Putamen (tissue), 1 donor: ENCODE data around the gene PHACTR3.
A peak's percentile ranks its signal among the peaks of the same experiment; 100 is the strongest.

ENCODE experiments used
- DNase-seq: peaks from one replicate; pipeline ENCODE4 v3.0.0-alpha.2; 2016; ENCODE audit warnings: low spot score

PHACTR3 gene

GRCh38 chr20:59777331-59777725, 173.0 kb downstream of the PHACTR3 start:
- no peak for DNase-seq

DNA sequence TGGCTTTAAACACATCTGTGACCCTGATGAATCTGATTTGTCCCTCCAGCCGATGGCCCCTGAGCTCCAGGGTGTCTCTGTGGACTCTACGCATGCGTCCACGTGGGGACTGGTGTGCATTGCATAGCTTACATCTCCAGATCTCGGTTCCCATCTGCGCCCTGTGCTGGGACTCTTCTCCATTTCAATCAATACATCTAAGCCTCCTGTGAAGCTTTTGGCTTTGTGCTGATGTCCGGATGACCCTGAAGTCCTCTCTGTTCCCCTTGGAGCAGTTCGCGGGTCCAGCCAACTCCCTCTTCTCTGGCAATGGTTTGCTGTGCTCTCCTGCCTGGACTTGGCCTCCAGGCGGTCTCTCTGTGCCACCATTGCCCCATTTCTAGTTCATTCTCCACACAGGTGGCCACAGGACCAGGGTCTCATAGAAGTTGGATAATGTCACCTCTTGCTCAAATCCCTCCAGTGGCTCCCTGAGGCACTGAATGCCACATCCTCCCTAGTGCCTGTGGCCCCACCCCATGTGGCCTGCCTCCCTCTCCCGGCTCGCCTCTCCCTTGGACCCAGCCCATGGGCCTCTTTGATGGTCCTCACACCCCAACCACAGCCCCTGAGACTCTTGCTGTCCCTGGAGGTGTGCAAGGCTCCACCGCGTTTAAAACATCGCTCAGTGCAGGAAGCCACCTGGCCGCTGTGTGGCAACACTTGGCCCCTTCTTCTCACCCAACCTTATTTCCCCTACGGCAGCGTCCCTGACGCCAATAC, 173.7 kb downstream of the PHACTR3 start:
- no peak for DNase-seq

DNA sequence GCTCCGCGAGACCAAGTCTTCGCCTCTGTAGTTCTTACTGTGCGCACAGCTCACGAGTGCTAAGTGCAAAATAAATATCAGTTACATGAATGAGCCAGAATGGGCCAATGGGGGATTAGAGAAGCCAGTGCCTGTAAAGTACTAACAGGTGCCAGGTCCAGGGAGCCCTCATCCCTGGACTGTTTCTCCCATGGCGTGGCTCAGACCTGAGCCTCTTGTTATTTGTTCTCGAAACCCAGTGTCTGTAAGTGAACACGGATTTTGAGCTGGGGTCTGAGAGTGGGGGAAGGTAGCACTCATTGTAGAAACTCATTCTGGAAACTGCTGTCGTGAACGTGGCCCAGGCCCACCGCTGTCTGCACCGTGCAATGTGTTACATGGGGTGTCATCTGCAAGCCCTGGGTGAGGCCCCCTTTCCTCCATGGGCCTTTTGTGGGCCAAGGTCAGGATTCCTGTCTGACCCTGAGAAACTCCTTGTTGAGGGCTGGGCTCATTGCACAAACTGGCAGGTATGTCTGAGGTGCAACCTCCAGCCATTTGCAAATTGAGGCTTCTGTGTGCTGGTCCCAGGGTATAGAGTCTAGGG, 174.4 kb downstream of the PHACTR3 start:
- no peak for DNase-seq

DNA sequence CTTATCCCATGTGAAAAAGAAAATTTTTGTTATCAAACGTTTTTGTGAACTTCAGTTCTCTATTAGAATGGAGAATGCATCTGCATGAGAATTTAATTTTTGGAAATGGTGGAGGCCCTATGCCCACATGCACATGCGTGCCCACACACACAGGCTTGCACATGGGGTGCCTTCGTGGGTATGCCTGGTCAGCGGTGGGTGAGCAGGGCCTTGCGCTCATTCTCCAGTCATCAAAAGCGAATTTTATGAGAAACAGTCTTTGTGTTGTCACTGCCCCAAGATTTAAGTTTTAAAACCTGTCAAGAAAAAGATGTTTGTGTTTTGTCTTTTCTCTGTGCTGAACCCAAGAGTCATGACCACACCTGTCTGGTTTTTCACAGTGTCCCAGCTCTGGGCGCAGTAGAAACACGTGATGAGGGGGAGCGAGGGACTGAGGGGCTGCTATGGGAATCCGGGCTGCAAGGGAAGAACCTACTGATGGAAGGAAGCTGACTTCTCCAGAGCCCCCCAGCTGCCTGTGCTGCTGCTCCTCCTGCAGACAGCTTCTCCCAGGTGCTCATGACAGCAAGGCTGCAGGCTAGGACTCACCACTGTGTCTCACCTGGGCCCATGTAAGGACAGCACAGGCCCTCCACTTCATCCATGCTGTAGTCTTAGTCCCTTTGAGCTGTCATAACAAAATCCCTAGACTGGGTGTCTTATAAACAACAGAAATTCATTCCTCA, 175.5 kb downstream of the PHACTR3 start:
- DNase-seq: no peak

GRCh38 chr20:59780494-59781185, 176.3 kb downstream of the PHACTR3 start:
- DNase-seq: no peak

GRCh38 chr20:59781226-59781625, 176.9 kb downstream of the PHACTR3 start:
- no peak for DNase-seq

DNA sequence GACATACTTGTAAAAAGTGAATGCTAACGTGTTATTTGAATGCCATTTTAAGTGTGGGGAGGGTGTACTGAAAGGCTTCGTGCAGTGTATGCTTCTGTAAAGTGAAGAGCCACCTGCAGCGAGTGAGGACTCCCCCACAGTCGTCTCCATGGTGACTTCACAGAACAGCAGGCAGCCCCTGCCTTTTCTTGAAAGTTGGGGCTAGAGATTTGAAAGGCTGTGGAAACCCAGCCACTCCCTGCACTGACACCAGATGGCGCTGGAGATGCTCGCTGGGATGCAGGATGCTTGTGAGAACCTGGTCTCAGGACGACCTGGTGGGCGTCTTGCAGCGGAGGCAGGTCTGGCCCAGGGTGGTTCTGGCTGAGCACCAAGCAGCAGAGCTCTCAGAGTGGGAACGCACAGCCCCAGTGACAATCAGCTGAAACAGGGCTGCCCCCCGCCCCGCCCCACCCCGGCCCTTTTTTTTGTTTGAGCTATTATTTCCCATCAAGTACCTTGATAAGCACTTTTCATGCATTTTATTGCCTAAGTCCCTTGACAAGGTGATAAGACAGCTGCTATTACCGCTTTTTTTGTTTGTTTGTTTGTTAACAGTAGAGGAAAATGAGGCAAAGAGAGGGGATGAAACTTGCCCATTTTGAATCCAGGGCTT, 178.8 kb downstream of the PHACTR3 start:
- peak; percentile 73 for DNase-seq

- DNase-seq: no peak
Measured at GRCh38 chr20:59783641-59784010, 179.3 kb downstream of the PHACTR3 start.

DNA sequence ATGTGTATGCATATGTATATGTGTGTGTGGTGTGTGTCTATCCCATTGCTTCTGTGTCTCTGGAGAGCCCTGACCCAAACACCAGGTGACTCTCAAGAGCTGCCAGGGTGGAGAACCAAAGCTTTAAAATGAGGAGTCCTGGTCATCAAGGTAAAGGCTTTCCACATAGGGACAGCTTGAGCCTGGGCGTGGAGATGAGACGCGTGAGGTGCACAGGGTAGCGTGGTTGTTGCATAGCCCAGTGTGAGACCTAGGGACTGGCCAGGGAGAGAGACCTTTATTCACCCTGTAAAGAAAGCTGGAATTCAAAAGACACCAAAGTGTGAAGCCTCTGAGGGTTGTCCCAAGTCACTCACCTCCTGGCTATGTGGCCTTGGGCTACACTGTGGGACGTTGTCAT, 180.0 kb downstream of the PHACTR3 start:
- no peak for DNase-seq

DNA sequence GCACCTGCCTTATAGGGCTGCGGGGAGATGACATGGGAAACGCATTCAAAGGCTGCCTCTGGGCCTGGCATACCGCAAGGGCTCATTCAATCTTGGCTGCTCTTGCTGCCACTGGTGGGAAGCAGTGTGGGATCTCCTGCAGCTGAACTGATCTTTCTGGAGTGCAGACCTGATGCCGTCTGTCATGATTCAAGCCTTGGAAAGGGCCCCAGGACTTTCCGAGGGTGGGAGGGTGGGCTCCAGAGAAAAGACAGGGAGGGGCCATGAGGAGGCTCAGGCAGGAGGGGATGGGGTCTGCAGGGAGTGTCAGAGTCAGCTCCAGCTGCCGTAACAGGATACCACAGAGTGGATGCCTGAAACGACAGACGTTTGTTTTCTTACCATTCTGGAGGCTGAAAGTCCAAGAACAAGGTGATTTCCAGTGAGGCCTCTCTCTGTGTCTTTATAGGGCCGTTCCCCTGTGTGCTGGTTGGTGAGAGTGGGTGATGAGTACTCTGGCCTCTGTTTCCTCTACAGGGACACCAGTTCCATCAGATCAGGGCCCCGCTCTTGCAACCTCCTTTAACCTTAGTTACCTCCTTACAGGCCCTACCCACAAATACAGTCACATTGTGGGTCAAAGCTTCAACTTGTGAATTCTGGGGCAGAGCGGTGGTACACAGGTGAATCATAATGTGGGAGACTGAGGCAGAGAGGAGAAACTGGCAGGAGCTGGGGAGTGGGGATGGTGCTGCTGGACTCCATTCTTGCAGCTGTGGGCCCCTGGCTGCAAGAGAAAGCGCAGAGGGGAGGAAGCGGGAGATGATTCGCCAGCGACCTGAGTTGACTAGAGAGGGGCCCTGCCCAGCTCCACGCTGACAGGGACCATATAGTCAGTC, 180.7 kb downstream of the PHACTR3 start:
- DNase-seq: no peak

GRCh38 chr20:59785669-59785959, 181.3 kb downstream of the PHACTR3 start:
- no peak for DNase-seq

DNA sequence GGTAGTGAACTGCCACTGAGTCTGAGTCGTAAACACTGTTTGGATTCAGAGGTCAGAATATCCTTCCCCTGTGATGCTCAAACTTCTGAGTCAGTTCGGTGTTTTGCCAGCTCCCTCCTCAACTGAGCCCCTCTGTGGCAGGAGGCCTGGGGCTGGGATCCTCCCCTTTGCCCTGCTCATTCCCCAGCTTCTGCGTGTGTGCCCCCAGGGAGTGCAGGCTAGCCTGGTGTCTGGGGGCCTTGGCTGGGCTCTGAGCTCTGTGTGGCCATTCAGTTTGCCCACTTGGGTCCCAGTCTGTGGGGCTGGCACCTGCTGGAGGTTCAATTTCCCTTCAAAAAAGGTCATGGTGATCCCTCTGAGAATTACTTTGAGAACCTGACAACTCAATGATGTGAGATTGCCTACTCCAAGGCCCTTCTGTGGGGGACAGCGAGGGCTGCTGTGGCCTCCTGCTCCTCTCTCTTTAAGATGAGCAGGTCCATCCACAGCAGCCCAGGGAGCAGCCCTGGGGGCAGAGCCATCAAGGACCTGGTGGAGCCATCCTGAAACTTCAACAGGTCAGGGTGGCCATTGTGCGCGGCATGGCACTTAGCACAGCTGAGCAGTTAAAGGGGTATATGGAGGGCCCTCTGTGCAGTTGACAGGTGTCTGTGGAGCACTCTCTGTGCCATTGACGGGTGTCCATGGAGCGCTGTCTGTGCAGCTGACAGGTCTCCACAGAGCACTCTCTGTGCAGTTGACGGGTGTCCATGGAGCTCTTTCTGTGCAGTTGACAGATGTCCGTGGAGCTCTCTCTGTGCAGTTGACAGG, 181.9 kb downstream of the PHACTR3 start:
- DNase-seq: no peak

- DNase-seq: no peak
Measured at GRCh38 chr20:59786801-59787537, 182.6 kb downstream of the PHACTR3 start.

DNA sequence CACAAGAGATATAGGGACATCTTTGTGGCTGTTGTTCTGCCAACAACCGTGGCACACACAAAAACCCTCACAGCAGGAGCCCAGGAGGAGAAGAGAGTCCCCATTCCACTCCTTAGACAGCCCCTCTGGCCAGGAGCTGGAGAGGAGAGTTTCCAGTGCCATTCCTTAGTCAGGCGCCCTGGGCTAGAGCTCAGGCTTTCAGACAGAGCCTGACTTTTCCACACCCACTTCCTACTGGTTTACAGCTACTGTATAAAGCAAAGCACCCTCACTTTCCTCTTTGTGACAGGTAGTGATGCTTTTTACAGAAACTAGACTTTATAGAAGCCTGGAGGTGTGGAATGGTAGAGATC, 183.2 kb downstream of the PHACTR3 start:
- no peak for DNase-seq

GRCh38 chr20:59788196-59788735, 183.9 kb downstream of the PHACTR3 start:
- no peak for DNase-seq

DNA sequence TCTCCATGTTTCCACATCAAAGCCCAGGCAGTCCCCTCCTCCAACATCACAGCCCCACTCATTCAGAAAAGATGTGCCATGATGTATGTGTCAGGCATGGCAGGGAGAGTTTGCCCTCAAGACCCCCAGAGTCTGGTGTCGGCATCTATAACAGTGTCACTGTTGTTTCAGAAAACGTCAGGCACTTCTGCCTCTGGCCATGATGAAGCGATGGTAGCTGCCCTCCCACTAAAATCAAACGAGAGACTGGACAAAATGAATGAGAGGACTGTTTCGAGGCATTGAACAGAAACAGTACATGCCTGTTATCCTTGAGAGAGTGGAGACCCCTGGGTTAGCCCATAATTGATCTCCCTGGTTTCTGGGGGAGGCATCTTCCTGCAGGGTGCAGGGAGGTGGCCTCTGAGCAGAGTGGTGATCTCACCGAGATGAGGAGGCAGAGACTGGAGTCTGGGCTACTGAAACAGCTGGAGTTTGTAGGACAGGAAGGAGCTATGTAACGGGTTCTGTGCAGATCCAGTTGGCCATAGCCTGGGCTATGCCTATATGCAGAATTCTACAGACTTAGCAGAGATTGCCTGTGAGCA, 184.6 kb downstream of the PHACTR3 start:
- DNase-seq: no peak

DNA sequence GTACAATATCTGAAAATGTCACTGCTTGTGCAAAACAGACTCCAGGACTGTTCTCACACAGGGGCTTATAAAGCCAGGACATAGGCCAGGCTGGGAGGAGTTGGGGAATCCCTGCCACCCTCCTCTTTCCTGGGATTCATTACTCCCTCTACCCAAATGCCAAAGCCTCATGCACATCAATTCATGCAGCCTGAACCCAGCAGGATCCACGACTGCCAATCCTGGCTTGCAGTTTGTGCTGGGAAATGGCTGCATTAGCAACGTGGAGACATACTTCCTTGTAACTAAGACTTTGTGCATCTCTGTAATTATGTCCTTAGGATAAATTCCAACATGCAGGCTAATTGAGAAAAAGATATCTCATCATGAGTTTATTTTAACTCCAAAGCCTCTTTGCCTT, 185.3 kb downstream of the PHACTR3 start:
- DNase-seq: no peak

DNA sequence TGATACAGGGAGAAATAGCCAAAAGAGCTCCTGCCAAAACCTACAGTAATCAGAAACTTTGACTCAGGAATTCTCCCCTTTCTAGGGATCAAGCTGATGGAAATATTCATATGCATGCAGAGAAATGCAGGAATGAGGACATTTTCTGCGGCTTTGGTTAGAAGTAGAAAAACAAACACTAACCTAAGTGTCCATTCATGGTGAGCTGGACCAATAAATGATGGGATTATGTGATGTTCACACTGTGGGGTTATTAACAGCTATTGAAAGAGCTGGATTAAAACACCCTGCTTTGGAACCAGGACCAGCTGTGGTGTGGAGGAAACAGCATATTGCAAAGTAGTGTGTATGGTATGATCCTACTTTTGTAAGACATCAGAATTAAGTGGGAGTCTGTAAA, 186.0 kb downstream of the PHACTR3 start:
- no peak for DNase-seq

DNA sequence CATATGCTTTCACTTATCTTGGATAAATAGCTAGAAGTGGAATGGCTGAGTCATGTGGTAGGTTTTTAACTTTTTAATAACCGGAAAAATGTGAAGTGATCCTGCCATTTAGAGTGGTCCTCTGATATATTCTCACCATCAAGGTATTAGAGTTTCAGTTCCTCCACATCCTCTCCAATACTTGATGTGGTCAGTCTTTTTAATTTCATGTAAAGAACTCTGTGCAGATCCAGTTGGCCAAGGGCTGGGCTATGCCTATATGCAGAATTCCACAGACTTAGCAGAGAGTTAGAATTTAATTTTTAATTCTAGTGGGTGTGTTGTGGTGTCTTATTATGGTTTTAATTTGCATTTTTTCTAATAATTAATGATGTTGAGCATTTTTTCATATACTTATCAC, 188.0 kb downstream of the PHACTR3 start:
- no peak for DNase-seq
